Lung microvascular endothelial cell (primary cell): ENCODE measurements around the gene CLBA1. TPM values are rescaled to one million over a fixed set of nuclear protein-coding genes. Genes with fewer than 3 reads are reported as not detected.
"Not testable (repeated sequence)": the region's sequence is repeated elsewhere in the genome, so short reads cannot be mapped to it uniquely, and the experiment has no call there.

Experiments
- DNase-seq, 2 donors: peaks; one replicate each; pipeline versions ENCODE4 v3.0.0 to v3.0.0-alpha.2; 2010; ENCODE audit warnings: low read depth in 2 of 2
- total RNA-seq: library from RNA; depleted of rRNA; stranded (reverse); fragments of >200 nt; gene quantifications from 2 replicates; pipeline ENCODE4 v1.2.1, GENCODE V29; 2014

CLBA1 gene
- total RNA-seq, 1 donor from 2014 or later: 3.2 TPM

DNA sequence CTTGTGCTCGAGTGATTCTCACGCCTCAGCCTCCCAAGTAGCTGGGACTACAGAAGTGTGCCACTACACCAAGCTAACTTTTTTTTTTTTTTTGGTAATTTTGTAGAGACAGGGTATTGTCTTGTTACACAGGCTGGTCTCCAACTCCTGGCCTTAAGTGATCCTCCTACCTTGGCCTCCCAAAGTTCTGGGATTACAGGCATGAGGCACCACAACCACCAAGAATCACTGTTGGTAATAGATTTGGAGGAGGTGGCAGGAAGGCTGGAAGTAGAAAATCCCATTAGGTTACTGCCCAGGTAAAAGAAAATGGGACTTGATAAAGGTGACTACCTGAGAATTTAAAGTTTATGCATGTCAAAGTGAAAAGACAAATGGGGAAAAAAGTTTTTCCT lies 36.7 kb downstream of the CLBA1 start:
- DNase-seq: no peak

DNA sequence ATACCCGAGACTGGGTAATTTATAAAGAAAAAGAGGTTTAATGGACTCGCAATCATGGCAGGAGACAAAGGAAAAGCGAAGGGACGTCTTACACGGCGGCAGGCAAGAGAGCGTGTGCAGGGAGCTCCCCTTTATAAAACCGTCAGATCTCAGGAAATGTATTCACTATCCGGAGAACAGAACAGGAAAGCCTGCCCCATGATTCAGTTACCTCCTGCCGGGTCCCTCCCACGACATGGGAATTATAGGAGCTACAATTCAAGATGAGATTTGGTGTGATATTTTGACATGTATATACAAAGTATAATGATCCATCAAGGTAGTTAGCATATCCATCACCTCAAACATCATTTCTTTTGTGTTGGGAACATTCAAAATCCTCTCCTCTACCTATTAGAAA lies 37.6 kb downstream of the CLBA1 start:
- DNase-seq: peak; percentile 35 to 87

DNA sequence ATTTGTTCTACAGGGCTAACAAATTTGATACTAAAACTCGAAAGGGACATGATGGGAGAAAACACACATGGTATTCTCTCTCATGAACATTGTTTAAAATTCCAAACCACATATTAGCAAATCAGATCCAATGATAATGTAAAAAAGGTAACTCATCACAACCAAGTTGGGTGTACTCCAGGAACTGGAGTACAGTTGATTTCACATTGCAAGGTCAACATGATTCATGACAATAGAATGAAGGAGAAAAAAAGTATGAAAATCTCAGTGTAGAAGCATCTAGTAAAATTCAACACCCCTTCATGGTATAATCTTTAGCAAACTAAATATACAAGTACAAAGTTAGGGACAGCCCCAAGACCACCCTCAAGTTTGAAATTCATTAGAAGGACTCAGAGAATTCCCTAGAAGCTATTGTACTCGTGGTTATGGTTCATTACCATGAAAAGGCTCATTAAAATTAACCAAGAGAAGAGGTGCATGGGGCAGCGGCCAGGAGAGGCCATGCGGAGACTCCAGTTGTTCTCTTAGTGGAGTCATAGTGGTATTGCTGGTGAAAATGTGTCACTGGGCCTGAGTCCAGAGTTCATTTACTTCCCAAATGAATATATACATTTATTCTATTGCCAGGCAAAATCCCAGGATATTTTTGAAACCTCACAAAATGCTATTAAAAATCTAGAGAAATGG lies 38.3 kb downstream of the CLBA1 start:
- peak in 1 of 2 donors; percentile 39 for DNase-seq

DNA sequence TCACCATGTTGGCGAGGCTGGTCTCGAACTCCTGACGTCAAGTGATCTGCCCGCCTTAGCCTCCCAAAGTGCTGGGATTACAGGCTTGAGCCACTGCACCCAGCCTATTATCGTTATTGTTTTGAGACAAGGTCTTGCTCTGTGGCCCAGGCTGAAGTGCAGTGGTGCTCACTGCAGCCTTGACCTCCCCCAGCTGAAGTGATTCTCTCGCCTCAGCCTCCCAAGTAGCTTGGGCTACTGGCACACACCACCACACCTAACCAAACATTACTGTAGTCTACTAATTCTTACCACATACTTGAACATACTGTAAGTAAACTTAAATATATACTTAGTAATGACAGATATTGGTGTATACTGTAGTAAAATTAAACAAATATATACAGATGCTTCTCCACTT lies 39.8 kb downstream of the CLBA1 start:
- no peak for DNase-seq

DNA sequence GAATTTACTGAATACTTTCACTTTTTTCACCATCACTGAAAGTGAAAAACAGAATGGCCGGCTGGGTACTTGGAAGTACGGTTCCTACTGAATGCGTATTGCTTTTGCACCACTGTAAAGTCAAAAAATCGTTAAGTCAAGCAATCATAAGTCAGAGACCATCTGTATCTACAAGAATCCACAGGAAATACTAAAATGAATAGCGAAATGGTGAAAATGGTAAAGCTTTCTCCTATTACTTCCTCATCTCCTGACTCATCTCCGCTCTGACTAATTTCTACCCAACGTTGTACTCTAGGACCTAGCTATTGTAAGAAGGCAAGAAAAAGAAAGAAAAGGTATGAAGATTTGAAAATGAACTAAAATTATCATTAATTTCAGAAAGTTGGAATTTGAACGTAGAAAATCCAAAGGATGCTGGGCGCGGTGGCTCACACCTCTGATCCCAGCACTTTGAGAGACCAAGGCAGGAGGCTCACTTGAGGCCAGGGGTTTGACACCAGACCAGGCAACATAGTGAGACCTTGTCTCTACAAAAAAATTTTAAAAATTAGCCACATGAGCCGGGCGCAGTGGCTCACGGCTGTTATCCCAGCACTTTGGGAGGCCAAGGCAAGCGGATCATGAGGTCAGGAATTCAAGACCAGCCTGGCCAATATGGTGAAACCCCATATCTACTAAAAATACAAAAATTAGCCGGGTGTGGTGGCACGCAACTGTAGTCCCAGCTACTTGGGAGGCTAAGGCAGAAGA lies 40.6 kb downstream of the CLBA1 start:
- peak; percentile 70 to 95 for DNase-seq

DNA sequence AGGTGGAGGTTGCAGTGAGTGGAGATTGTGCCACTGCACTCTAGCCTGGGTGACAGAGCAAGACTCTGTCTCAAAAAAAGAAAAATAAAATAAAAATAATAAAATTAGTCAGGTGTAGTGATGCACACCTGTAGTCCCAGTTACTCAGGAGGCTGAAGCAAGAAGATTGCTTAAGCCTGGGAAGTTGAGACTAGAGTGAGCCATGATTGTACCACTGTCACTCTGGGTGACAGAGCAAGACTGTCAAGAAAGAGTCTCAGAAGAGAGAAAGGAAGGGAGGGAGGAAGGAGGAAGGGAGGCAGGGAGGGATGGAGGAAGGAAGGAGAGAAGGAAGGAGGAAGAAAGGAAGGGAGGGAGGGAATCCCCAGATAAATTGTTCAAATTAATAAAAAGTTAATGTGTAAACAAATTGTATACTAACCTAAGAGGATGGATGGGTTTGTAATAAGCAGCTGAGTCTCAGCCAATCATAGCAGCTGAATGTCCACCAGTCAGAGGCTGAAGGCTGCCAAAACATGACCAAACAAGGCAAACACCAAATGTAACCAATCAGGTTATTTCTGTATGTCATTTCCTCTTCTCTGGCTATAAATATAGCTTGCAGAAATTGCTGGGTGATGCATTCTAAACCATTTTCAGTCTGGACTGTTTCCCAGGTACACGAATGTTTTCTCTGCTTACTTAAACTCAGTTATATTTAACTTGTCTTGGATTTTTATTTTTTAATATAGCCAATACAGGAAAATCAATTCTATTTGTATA lies 41.4 kb downstream of the CLBA1 start:
- DNase-seq: peak; percentile 35 to 36

DNA sequence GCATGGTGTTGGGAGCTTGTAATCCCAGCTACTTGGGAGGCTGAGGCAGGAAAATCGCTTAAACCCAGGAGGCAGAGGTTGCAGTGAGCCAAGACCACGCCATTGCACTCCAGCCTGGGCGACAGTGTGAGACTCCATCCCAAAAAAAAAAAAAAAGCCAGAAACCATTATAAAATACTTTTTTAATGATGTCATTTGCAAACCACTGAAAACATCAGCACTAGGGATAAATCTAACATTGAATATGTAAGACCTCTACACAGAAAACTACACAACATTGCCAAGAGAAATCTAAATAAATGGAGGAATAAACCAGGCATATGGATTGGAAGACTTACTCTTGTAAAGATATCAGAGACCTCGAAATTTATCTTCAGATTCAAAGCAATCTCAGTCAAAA lies 42.1 kb downstream of the CLBA1 start:
- not testable (repeated sequence) for DNase-seq

DNA sequence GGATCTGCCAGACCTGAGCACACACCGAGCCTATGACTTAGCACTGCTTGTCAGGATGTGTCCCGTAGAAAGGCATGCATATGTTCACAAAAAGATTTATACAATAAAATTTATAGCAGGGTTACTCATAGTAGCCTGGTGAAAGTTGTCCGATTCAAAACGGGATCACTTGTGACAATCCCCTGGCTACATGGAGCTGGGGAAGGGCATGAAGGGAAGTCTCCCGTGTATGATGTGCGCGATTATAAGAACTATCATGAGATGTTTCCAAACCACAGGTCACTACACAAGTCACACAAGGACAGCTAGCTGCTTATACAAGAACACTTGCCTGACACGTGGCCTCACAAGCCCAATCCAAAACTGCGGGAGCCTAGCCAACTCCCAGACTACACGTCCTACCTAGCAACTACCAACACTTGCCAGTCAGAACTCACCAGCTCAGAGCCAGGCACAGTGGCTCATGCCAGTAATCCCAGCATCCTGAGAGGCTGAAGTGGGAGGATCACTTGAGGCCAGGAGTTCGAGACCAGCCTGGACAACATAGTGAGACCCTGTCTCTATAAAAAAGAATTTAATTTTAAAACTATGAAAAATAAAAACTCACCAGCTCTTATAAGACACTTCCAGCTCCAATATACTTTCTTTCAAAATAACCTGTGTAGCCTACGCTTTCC lies 42.8 kb downstream of the CLBA1 start:
- no peak for DNase-seq

DNA sequence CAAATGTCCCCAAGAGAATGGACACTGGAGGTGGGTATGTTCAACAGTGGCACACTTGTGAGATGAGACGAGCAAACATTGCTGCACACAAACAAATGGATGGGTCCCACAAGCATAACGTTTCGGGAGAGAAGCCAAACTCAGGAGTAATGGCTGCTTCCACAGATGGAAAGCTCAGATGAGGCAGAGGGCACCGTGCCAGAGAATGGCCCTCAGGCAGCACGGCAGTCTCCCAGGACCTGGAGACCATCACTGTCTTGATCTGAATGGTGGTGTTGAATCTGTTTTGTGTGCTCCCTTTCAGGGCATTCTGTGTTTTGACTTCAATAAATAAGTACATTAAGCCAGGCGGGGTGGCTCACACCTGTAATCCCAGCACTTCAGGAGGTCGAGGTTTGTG lies 43.8 kb downstream of the CLBA1 start:
- no peak for DNase-seq

DNA sequence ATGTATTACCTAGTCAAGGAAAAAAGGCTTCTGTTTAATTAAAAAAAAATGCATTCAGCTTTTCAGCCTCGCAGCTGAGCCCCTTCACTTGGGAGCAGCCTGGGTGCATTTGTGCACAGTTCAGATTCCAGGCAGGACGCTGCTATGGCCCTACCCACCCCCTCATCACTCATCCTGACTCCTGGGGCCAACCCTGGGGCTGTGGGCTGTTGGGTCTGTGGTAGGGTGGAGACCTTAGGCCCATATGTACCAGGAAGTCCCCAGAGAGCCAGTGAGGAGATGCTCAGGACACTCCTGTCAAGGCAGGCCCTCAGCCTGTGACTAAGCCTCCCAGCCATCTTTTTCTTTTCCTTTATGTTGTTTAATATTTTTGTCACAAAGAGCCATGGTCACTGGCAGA lies 44.6 kb downstream of the CLBA1 start:
- no peak for DNase-seq

DNA sequence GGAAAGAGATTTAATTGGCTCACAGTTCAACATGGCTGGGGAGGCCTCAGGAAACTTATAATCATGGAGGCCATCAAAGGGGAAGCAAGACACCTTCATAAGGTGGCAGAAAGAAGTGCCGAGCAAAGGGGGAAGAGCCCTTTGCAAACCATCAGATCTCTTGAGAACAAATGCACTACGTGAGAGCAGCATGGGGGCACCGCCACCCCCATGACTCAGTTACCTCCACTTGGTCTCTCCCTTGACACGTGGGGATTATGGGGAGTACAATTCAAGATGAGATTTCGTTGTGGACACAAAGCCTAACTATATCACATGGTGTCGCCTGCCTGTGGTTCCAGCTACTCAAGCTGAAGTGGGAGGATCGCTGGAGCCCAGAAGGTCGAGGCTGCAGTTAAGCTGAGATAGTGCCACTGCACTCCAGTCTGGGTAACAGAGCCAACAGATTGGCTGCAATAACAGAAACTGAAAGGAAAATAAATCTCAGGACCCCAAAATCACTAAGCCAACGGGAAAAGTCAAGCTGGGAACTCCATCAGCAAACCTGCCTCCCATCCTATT lies 45.3 kb downstream of the CLBA1 start:
- no peak for DNase-seq

DNA sequence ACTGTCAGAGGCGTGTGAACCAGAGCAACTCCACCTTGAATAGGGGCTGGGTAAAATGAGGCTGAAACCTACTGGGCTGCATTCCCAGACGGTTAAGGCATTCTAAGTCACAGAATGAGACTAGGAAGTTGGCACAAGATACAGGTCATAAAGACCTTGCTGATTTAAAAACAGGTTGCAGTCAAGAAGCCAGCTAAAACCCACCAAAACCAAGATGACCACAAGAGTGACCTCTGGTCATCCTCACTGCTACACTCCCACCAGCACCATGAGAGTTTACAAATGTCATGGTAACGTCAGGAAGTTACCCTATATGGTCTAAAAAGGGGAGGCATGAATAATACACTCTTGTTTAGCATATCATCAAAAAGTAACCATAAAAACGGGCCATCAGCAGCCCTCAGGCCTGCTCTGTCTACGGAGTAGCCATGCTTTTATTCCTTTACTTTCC lies 46.9 kb downstream of the CLBA1 start:
- DNase-seq: not testable (repeated sequence)

DNA sequence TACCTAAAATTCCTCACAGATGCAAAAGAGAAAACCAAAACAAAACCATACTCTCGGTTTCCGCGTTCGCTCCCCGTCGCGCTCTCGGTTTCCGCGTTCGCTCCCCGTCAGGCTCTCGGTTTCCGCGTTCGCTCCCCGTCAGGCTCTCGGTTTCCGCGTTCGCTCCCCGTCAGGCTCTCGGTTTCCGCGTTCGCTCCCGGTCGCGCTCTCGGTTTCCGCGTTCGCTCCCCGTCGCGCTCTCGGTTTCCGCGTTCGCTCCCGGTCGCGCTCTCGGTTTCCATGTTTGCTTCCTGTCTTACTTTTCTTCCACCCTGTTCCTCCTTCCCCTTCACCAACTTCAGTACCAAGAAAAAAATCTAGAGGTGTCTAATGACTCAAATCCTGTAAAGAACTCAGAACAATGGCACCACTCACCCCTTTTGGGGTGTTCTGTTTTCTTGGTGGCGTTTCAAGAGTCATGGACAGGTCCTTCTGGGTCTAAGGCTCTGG lies 47.9 kb downstream of the CLBA1 start:
- DNase-seq: not testable (repeated sequence)

DNA sequence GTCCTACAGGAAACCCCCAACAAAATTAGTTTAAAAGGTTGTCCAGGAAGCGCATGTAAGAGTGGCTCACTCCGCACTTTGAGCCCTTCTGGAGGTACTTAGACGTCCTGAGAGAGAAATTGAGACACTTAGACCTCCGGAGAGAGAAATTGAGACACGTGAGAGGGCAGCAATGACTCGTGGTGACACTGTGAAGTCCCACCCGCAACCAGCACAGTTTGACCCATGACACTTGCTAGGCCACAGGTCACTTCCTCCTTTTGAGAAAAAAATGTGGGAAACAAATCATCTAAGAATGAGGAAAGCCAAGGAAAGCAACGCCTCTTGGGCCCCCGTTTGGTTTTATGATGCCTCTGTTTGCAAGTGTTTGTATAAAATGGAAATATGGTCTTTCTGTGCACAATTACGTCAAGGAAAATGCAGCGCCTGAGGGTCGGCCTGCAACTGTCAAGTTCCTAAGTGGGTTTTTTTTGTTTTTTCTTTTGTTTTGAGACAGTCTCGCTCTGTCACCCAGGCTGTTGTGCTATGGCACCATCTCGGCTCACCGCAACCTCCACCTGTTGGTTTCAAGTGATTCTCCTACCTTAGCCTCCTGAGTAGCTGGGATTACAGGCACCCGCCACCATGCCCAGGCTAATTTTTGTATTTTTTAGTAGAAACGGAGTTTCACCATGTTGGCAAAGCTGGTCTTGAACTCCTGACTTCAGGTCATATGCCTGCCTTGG lies 48.9 kb downstream of the CLBA1 start:
- no peak for DNase-seq

DNA sequence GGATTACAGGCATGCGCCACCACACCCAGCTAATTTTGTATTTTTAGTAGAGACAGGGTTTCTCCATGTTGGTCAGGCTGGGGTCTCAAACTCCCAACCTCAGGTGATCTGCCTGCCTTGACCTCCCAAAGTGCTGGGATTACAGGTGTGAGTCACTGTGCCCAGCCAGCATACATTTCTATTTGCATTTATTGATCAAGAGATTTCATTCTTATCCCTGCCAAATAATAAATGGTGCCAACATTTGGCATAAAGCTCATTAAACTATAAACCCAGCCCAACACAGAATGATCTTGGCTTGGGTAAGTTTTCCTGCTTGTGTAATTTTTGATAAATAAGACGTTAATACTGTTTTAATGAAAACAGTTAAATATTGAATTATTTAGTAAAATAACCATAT lies 50.0 kb downstream of the CLBA1 start:
- not testable (repeated sequence) for DNase-seq

DNA sequence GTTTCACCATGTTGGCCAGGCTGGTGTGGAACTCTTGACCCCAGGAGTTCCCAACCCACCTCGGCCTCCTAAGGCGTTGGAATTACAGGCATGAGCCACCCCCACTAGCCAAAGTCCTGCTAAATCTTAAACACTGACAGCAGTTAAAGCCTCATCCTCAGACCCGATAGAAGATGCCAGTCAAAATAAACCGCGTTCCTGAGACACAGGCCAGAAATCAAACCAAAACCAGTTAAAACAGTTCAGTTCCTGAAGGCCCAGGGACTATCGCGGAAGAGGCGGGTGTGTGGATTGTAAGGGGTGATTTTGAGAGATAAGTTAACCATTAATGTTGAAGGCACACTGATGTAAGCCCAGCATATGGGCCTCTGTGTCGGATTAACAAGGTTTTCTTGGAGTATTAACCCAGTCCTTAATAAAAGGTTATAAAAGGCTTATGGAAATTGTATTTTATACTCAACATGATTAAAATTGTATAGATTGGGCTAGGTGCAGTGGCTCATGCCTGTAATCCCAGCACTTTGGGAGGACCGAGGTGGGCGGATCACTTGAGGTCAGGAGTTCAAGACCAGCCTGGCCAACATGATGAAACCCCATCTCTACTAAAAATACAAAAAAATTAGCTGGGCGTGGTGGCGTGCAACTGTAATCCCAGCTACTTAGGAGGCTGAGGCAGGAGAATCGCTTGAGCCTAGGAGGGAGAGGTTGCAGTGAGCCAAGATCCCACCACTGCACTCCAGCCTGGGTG lies 54.0 kb downstream of the CLBA1 start:
- DNase-seq: no peak

DNA sequence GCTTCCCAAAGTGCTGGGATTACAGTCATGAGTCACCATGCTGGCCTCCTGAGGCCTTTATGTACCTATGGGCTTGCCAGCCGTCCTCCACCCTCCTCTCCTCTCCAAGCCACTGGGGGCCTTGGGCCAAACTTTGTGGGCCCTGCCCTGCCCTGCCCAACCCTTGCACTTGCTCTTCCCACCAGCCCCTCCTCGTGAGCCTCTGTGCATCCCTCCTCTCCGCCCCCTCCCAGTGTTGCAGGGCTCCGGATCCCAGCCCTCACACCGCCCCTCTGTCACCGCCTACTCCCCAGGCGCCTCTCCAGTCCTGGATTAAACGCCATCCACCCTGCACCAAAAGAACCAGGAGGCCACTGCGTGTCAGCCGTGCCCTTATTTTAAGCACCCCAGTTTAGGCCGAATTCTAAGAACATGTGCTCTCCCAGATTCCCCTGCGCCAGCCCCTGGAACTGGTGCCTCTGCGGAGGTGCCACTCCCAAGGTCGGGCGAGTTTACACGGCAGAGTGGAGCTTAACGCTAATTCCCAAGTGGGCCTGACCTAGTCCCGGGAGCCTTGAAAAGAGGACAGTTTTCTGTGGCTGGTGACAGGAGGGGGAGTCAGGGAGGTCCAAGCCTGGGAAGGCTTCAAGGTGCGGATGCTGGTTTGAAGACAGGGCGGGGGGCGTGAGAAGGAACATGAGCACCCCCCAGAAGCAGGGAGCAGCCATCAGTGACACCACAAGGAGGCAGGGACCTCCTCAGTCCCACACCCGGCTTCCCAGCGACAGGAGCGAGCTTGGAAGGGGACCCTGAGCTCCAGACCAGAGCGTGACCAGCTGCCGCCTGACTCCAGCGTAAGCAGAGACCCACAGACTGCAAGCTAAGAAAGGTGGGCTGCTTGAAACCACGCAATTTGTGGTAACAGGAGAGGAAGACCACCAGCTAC lies 56.5 kb downstream of the CLBA1 start:
- DNase-seq: no peak

DNA sequence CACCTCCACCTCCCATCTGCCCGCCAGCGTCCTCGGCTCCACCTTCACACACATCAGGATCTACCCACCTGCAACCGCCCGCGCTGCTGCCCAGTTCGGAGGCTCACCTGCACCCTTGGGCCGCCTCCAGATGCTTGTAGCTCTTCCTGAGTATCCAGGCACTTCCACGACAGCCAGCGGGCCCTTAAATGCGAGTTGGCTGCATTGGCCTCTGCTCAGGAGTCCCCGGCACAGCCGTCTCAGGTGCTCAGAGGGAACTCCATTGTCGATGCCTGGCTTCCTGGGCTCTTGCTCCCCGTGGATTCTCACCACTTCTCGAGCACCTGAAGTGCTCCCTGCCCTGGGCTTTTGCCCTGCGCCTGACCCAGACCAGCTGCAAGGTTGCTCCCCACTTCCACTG lies 57.2 kb downstream of the CLBA1 start:
- DNase-seq: no peak

DNA sequence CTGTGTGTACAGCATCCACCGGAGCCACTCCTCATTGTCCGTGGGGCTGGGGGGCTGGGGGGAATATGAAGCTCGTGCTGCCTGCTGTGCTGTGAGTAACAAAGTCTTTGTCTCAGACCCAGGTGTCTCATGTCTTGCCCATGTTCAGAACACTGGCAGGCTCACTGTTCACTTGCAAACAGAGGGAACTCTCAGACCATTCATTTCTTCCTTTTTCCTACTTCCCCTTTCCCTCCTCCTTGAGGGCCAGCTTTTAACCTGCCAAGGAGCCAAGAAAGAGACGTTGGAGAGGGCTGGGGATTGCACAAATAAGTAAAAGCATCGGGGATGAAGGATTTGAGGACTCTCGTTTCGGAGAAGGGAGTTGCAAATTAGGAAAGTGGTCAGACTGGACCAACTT lies 58.1 kb downstream of the CLBA1 start:
- no peak for DNase-seq
